ENCODE data around the gene GADL1.

The GADL1 gene

GRCh38 chr3:30918761-30919160, 24.3 kb upstream of the GADL1 start:
- TF ChIP-seq Cebpa-rat (IDR thresholded peaks at IDR 0.05) = no peak
- Histone ChIP-seq H3K27me3 (no peaks in the 10 kb centered on the region), H4K20me1 (no peaks in the 10 kb centered on the region), H3K9me3 (peaks cover 27% of the 10 kb centered on the region), H3K9ac (no peak overlapping the region), H3K4me3 (no peak overlapping the region), H3K4me2 (no peak overlapping the region), H3K27ac (no peak overlapping the region), H3K36me3 (no peaks in the 10 kb centered on the region), H3K4me1 (peaks cover 13% of the 10 kb centered on the region)

DNA sequence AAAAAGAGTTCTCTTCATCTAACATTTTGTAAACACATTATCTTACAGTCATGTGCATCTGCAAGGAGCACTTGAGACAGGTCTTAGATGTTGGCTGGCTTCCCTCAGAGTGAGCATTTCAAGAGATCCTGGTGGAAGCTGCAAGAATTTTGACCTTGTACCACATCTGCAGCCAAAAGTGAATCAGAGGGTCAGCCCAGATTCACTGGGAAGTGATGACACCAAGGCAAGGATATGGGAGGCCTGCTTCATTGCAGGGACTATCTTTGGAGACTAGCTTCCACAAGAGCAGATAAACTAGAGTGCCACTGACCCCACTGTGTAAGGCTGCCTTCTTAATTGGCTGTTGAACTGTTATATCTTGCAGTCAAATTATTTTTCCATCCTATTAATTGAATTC, 21.3 kb upstream of the GADL1 start:
- peaks cover 14% of the 10 kb centered on the region for H3K9me3 ChIP-seq
- no peaks in the 10 kb centered on the region for H3K27me3 ChIP-seq
- H4K20me1 ChIP-seq = no peaks in the 10 kb centered on the region
- H3K9ac ChIP-seq = no peak overlapping the region
- H3K27ac ChIP-seq = no peak overlapping the region
- H3K4me1 ChIP-seq = peaks cover 13% of the 10 kb centered on the region
- no peak overlapping the region for H3K4me3 ChIP-seq
- no peak overlapping the region for H3K4me2 ChIP-seq
- no peak for TF ChIP-seq Cebpa-rat (IDR thresholded peaks at IDR 0.05)
- H3K36me3 ChIP-seq = no peaks in the 10 kb centered on the region

- H3K4me1 ChIP-seq = peaks cover 13% of the 10 kb centered on the region
- H3K9me3 ChIP-seq = peaks cover 4% of the 10 kb centered on the region; the same call in 1 of the 2 replicates
- H3K27me3 ChIP-seq = no peaks in the 10 kb centered on the region
- no peak overlapping the region for H3K4me2 ChIP-seq
- TF ChIP-seq Cebpa-rat (IDR thresholded peaks at IDR 0.05) = no peak
- H3K9ac ChIP-seq = no peak overlapping the region
- no peak overlapping the region for H3K27ac ChIP-seq
- no peak overlapping the region for H3K4me3 ChIP-seq
- no peaks in the 10 kb centered on the region for H3K36me3 ChIP-seq
- H4K20me1 ChIP-seq = no peaks in the 10 kb centered on the region
Observed at GRCh38 chr3:30914696-30915095, 20.2 kb upstream of the GADL1 start.

- Histone ChIP-seq H3K4me3 (no peak overlapping the region), H3K36me3 (no peaks in the 10 kb centered on the region)
- no peak for TF ChIP-seq Cebpa-rat (IDR thresholded peaks at IDR 0.05)
Observed at GRCh38 chr3:30913176-30913575, 18.7 kb upstream of the GADL1 start.

DNA sequence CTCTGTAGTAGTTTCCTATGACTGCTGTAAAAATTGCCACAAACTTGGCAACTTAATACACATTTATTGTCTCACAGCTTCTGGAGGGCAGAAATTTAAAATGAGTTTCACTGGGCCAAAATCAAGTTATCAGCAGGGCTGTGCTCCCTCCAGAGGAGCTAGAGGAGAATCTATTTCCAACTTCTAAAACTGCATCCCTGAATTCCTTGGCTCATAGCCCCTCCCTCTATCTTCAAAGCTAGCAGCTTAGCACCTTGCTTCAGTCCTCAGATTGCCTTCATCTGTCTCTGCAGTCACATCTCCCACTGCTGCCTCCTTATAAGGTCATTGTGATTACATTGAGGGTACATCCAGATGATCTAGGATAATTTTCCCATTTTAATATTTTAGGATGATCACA, 17.8 kb upstream of the GADL1 start:
- Histone ChIP-seq H3K36me3 (no peaks in the 10 kb centered on the region), H3K4me3 (no peak overlapping the region), H3K9ac (no peak overlapping the region), H3K27me3 (no peaks in the 10 kb centered on the region), H3K4me1 (no peaks in the 10 kb centered on the region), H3K9me3 (no peaks in the 10 kb centered on the region), H3K27ac (no peak overlapping the region), H3K4me2 (no peak overlapping the region), H4K20me1 (no peaks in the 10 kb centered on the region)
- TF ChIP-seq Cebpa-rat (IDR thresholded peaks at IDR 0.05) = no peak

More at GRCh38 chr3:30913176-30913575, 18.7 kb upstream of the GADL1 start:
- Histone ChIP-seq H3K4me1 (peaks cover 6% of the 10 kb centered on the region), H3K27ac (no peak overlapping the region), H3K27me3 (no peaks in the 10 kb centered on the region), H3K4me2 (no peak overlapping the region), H3K9me3 (no peaks in the 10 kb centered on the region), H3K9ac (no peak overlapping the region), H4K20me1 (no peaks in the 10 kb centered on the region)

DNA sequence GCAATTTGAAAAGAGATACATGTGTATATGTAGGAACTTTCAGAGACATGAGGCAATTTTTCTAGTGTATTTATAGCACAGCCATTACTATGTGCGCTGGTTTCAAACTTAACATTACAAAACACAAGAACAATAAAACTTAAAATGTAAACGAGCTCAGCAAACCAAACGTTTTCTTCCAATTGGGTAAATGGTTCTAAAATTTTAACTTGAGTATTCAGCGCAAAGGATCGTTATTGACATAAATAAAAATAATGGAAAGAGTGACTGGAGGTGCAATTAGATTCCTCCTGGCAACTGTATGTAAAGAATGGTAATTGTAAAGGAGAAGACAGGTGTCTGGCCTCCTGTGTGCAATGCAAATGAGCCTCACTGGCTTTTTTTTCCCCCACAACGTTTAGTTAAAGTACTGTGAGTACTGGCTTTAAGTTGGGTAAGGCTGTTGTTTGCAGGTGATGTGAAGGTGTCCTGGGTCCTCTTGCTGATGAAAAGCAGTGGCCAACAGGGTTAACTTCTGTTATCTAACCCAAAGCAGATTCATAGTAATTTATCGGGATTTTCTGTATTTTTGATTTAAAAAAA, 14.1 kb upstream of the GADL1 start:
- Histone ChIP-seq H3K36me3 (no peaks in the 10 kb centered on the region), H3K27ac (no peak overlapping the region), H3K4me2 (no peak overlapping the region), H3K4me1 (no peaks in the 10 kb centered on the region), H3K9ac (no peak overlapping the region), H3K4me3 (no peak overlapping the region), H3K27me3 (no peaks in the 10 kb centered on the region), H3K9me3 (no peaks in the 10 kb centered on the region), H4K20me1 (no peaks in the 10 kb centered on the region)
- no peak for TF ChIP-seq Cebpa-rat (IDR thresholded peaks at IDR 0.05)

DNA sequence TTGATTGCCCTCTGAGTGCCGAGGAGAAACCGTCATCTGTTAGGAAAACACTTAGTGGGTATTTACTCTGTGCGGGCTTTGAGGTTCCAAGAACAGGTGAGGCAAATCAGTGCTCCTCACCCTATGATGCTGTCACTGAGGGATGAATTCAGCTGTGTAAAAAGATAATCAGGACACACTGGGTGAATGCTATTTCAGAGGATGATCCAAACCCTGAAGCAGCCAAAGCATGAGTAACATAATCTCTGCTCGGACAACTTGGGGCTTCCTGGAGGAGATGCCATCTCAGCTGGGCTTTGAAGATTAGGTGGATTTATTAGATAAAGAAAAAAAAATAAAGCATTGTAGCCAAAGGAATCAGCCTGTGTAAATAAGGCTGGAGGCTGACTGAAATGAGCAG, 10.5 kb upstream of the GADL1 start:
- H3K27ac ChIP-seq = no peak overlapping the region
- H3K9ac ChIP-seq = no peak overlapping the region
- no peak for TF ChIP-seq Cebpa-rat (IDR thresholded peaks at IDR 0.05)
- H3K4me1 ChIP-seq = no peaks in the 10 kb centered on the region
- H3K36me3 ChIP-seq = no peaks in the 10 kb centered on the region
- H4K20me1 ChIP-seq = no peaks in the 10 kb centered on the region
- H3K9me3 ChIP-seq = no peaks in the 10 kb centered on the region
- no peak overlapping the region for H3K4me3 ChIP-seq
- H3K27me3 ChIP-seq = no peaks in the 10 kb centered on the region
- no peak overlapping the region for H3K4me2 ChIP-seq

GRCh38 chr3:30895329-30895728, 868 bp upstream of the GADL1 start:
- Histone ChIP-seq H4K20me1 (no peaks in the 10 kb centered on the region), H3K4me3 (no peak overlapping the region), H3K9me3 (peaks cover 6% of the 10 kb centered on the region; the same call in 1 of the 2 replicates), H3K27ac (no peak overlapping the region), H3K4me1 (peaks cover 45% of the 10 kb centered on the region), H3K9ac (no peak overlapping the region), H3K36me3 (no peaks in the 10 kb centered on the region), H3K4me2 (no peak overlapping the region), H3K27me3 (peaks cover 17% of the 10 kb centered on the region)
- no peak for TF ChIP-seq Cebpa-rat (IDR thresholded peaks at IDR 0.05)

- peak overlapping the region; percentile 61; the same call in 1 of the 2 replicates for H3K9ac ChIP-seq
- H4K20me1 ChIP-seq = no peaks in the 10 kb centered on the region
- H3K4me3 ChIP-seq = peak overlapping the region; percentile 70
- H3K4me1 ChIP-seq = peaks cover 42% of the 10 kb centered on the region
- peak overlapping the region; percentile 93 for H3K4me2 ChIP-seq
- TF ChIP-seq Cebpa-rat (IDR thresholded peaks at IDR 0.05) = no peak
- no peak overlapping the region for H3K27ac ChIP-seq
- H3K9me3 ChIP-seq = peaks cover 15% of the 10 kb centered on the region
- H3K27me3 ChIP-seq = peaks cover 17% of the 10 kb centered on the region
- no peaks in the 10 kb centered on the region for H3K36me3 ChIP-seq
Observed at GRCh38 chr3:30893678-30894325, 659 bp downstream of the GADL1 start.

GRCh38 chr3:30890907-30891306, 3.6 kb downstream of the GADL1 start:
- TF ChIP-seq Cebpa-rat (IDR thresholded peaks at IDR 0.05) = no peak
- Histone ChIP-seq H3K27ac (peak overlapping the region; percentile 73), H3K4me1 (peaks cover 40% of the 10 kb centered on the region), H3K27me3 (peaks cover 17% of the 10 kb centered on the region), H3K4me2 (peak overlapping the region; percentile 67), H3K36me3 (peaks cover 3% of the 10 kb centered on the region; the same call in 1 of the 2 replicates), H3K9me3 (peaks cover 23% of the 10 kb centered on the region), H3K4me3 (no peak overlapping the region; the same call in 1 of the 2 replicates), H3K9ac (no peak overlapping the region), H4K20me1 (no peaks in the 10 kb centered on the region)

All from BLaER1 (cell line).